HepG2 (cell line): Measurements from ENCODE around the gene SH3D19. TPM values are rescaled to one million over a fixed set of nuclear protein-coding genes. Genes with fewer than 3 reads are reported as not detected.
A peak's percentile ranks its signal among the peaks of the same experiment; 100 is the strongest.

ENCODE experiments used
- ATAC-seq: fragments of 200-7000 bp; cut with Tn5 transposase; 3 replicates; pipeline ENCODE4 v1.9.1; 2020; ENCODE audit warnings: mild to moderate bottlenecking, moderate library complexity
- BruUV-seq: library from RNA; stranded (reverse); fragments of 400-500 nt; replicated peaks from 2 replicates; lab custom pipeline; 2021; lab: Mats Ljungman, UMichigan
- CTCF ChIA-PET: fragments of 300-600 bp; formaldehyde crosslinking; extraction: SDS; loops from one replicate; lab custom pipeline; 2021; ENCODE audit warnings: low total read pairs, inconsistent platforms, low intra/inter-chr PET ratio; lab: Yijun Ruan, JAX
- POLR2A ChIA-PET: fragments of 350-600 bp; sonication (Branson Sonifier 250); formaldehyde crosslinking; loops from one replicate; lab custom pipeline; 2020; ENCODE audit warnings: antibody characterized with exemption, inconsistent platforms; lab: Yijun Ruan, JAX
- DNase-seq: peaks from one replicate; pipeline ENCODE4 v3.0.0-alpha.2; 2015; ENCODE audit warnings: low spot score
- FAIRE-seq: peaks from 3 replicates; lab custom pipeline; 2011; peaks lifted over from hg19 to GRCh38; lab: Jason Lieb, UNC
- H2AFZ ChIP-seq: one replicate; pipeline ENCODE4 v1.6.1; 2011; ENCODE audit warnings: low read length, inconsistent platforms
- H3K27ac ChIP-seq: fragments of 300-600 bp; 3 replicates; pipeline ENCODE4 v1.8.0; 2011; ENCODE audit warnings: mixed run types, mild to moderate bottlenecking, mixed read lengths, low read length, inconsistent platforms; ENCODE audit not compliant: insufficient read depth; ENCODE audit errors: extremely low read length
- H3K27me3 ChIP-seq, 2 experiments: fragments of 200-600 bp in 1 of 2; 2 replicates in 1 of 2; 3 replicates in 1 of 2; pipeline versions ENCODE4 v1.6.0 to v1.8.0; 2011; ENCODE audit warnings: low read length in 2 of 2, mild to moderate bottlenecking in 2 of 2, moderate library complexity in 2 of 2, inconsistent platforms in 1 of 2; ENCODE audit not compliant: insufficient read depth in 2 of 2, control insufficient read depth in 1 of 2
- H3K36me3 ChIP-seq, 2 experiments: fragments of 200-600 bp in 1 of 2; replicated peaks in 1 of 2; 2 replicates in 1 of 2; 3 replicates in 1 of 2; pipeline versions ENCODE4 v1.5.1 to v1.8.0; 2011; ENCODE audit warnings: low read length in 2 of 2, inconsistent platforms in 1 of 2; ENCODE audit not compliant: insufficient read depth in 2 of 2, control insufficient read depth in 1 of 2
- H3K4me1 ChIP-seq: 2 replicates; pipeline ENCODE4 v1.5.1; 2012; ENCODE audit warnings: low read length, inconsistent platforms; ENCODE audit not compliant: insufficient read depth
- H3K4me2 ChIP-seq: 2 replicates; pipeline ENCODE4 v1.6.0; 2011; ENCODE audit warnings: low read depth, low read length, inconsistent platforms
- H3K4me3 ChIP-seq, 3 experiments: fragments of 200-600 bp in 1 of 3; sonication (generic), shearing (Covaris generic) in 1 of 3; replicated peaks in 1 of 3; 2 replicates each; pipeline ENCODE4 v1.5.1; 2011 to 2016; ENCODE audit warnings: low read length in 3 of 3, inconsistent platforms in 2 of 3, low read depth in 2 of 3, mild to moderate bottlenecking in 2 of 3, control low read depth in 1 of 3, mixed read lengths in 1 of 3; ENCODE audit not compliant: insufficient read depth in 1 of 3
- H3K79me2 ChIP-seq: one replicate; pipeline ENCODE4 v1.6.1; 2011; ENCODE audit warnings: low read length, inconsistent platforms; ENCODE audit not compliant: insufficient read depth
- H3K9ac ChIP-seq: 2 replicates; pipeline ENCODE4 v1.6.0; 2011; ENCODE audit warnings: mild to moderate bottlenecking, low read depth, low read length, inconsistent platforms; ENCODE audit not compliant: insufficient read depth
- H3K9me3 ChIP-seq: 2 replicates; pipeline ENCODE4 v1.5.1; 2012; ENCODE audit warnings: mild to moderate bottlenecking, low read length
- H4K20me1 ChIP-seq: 2 replicates; pipeline ENCODE4 v1.6.0; 2011; ENCODE audit warnings: inconsistent platforms, mild to moderate bottlenecking, low read length, moderate library complexity; ENCODE audit not compliant: insufficient read depth
- FOSL2 ChIP-seq: sonication (generic); formaldehyde crosslinking; IDR thresholded peaks from 2 replicates; pipeline ENCODE4 v1.4.0; 2020; ENCODE audit warnings: missing genetic modification reagents
- NFE2L2 ChIP-seq: fragments of 150-350 bp; IDR thresholded peaks from 2 replicates; pipeline ENCODE4 v1.6.1; 2014; ENCODE audit warnings: low read length
- TRIM24 ChIP-seq: sonication (generic); formaldehyde crosslinking; IDR thresholded peaks from 2 replicates; pipeline ENCODE4 v1.8.0; 2022; ENCODE audit warnings: mild to moderate bottlenecking, missing genetic modification reagents
- WGBS: methylation state at CpG from one replicate; pipeline ENCODE4 v1.1.6; 2017; ENCODE audit warnings: low lambda C conversion rate; 5-methylcytosine and 5-hydroxymethylcytosine counted together
- in situ Hi-C: cut with HindIII; loops from 2 replicates; pipeline ENCODE4 v1.10.0; 2017; ENCODE audit warnings: low pct_unique_long_range_greater_than_20kb; ENCODE audit not compliant: extremely low pct_ligation_motif_present
- intact Hi-C: fragments of 100-400 bp; cut with micrococcal nuclease; formaldehyde crosslinking; loops from one replicate; pipeline ENCODE4 v1.10.0; 2022; ENCODE audit not compliant: unreplicated experiment
- polyA plus RNA-seq, 8 experiments: library from polyadenylated mRNA; depleted of rRNA in 3 of 8; stranded (reverse) in 7 of 8; unstranded in 1 of 8; fragments of >200 nt; fragmentation: Illumina TruSeq in 4 of 8; extraction: Trizol in 4 of 8; gene quantifications; 2 replicates each; pipeline versions ENCODE4 v1.2.1 to v1.2.3, GENCODE V29; 2011 to 2016; ENCODE audit warnings: low read depth in 4 of 8, missing spikeins in 1 of 8, mixed read lengths in 1 of 8; ENCODE audit not compliant: insufficient read depth in 1 of 8
- total RNA-seq, 5 experiments: library from RNA; depleted of rRNA; stranded (reverse); fragments of >200 nt; fragmentation: Illumina TruSeq; extraction: Trizol; gene quantifications; 2 replicates each; pipeline ENCODE4 v1.2.3, GENCODE V29; 2016; ENCODE audit warnings: low read depth in 1 of 5
- TF ChIP-seq, protein P1 (sequence below): sonication (generic); formaldehyde crosslinking; conservative IDR thresholded peaks from 2 replicates; pipeline ENCODE4 v1.4.0; 2020; ENCODE audit warnings: mild to moderate bottlenecking, missing genetic modification reagents, moderate library complexity

SH3D19 gene
- total and polyA plus RNA-seq, 2 of the 13 experiments (the other 11 are each of a cell fraction or from before 2014, with no cell fraction given), result 31.2 to 38.0 TPM

- TF ChIP-seq, protein P1, sequence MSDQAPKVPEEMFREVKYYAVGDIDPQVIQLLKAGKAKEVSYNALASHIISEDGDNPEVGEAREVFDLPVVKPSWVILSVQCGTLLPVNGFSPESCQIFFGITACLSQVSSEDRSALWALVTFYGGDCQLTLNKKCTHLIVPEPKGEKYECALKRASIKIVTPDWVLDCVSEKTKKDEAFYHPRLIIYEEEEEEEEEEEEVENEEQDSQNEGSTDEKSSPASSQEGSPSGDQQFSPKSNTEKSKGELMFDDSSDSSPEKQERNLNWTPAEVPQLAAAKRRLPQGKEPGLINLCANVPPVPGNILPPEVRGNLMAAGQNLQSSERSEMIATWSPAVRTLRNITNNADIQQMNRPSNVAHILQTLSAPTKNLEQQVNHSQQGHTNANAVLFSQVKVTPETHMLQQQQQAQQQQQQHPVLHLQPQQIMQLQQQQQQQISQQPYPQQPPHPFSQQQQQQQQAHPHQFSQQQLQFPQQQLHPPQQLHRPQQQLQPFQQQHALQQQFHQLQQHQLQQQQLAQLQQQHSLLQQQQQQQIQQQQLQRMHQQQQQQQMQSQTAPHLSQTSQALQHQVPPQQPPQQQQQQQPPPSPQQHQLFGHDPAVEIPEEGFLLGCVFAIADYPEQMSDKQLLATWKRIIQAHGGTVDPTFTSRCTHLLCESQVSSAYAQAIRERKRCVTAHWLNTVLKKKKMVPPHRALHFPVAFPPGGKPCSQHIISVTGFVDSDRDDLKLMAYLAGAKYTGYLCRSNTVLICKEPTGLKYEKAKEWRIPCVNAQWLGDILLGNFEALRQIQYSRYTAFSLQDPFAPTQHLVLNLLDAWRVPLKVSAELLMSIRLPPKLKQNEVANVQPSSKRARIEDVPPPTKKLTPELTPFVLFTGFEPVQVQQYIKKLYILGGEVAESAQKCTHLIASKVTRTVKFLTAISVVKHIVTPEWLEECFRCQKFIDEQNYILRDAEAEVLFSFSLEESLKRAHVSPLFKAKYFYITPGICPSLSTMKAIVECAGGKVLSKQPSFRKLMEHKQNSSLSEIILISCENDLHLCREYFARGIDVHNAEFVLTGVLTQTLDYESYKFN (CRISPR knock-in tag), result no peak
These were observed 14.1 kb upstream of the SH3D19 start (continued) for GRCh38 chr4:151339467-151339866.

- DNase-seq, result peak; percentile 20
- no peaks in the 10 kb centered on the region for H3K79me2 ChIP-seq
- H4K20me1 ChIP-seq, result no peaks in the 10 kb centered on the region
- no peak for FAIRE-seq
- no peak overlapping the region for H3K4me2 ChIP-seq
- H2AFZ ChIP-seq, result no peak overlapping the region
- 50% methylated on average over 1 of the region's 1 CpG for WGBS
- ChIA-PET CTCF (no interaction called here), POLR2A (no interaction called here)
- BruUV-seq, result no TSS peak
- peak; percentile 31; the same call in 2 of the 3 replicates for ATAC-seq
- H3K27me3 ChIP-seq, result no peaks in the 10 kb centered on the region
- H3K9me3 ChIP-seq, result no peaks in the 10 kb centered on the region
- H3K4me1 ChIP-seq, result peaks cover 41% of the 10 kb centered on the region
- intact Hi-C loops, result no loop called here
- in situ Hi-C loops, result no loop called here
- no peaks in the 10 kb centered on the region for H3K36me3 ChIP-seq
- TF ChIP-seq FOSL2 (CRISPR knock-in tag), result 0 out of 2 replicates have a peak, but pooled peaks have one; percentile 13
- TF ChIP-seq TRIM24 (CRISPR knock-in tag), result no peak
- peak; percentile 30; the same call in 1 of the 2 replicates for TF ChIP-seq NFE2L2
- no peak overlapping the region for H3K9ac ChIP-seq
- H3K27ac ChIP-seq, result no peak overlapping the region
- no peak overlapping the region for H3K4me3 ChIP-seq
These were observed 6.1 kb upstream of the SH3D19 start for GRCh38 chr4:151331276-151332042.
